OCI-LY3 (cell line): Measurements from ENCODE around the gene C17orf58.
A peak's percentile ranks its signal among the peaks of the same experiment; 100 is the strongest.
"Not testable (repeated sequence)": the region's sequence is repeated elsewhere in the genome, so short reads cannot be mapped to it uniquely, and the experiment has no call there.

Experiments
- H2AFZ ChIP-seq: fragments of 200-600, 300-600 bp; shearing (Covaris generic); 2 replicates; pipeline ENCODE4 v1.6.0; 2014; ENCODE audit warnings: antibody characterized with exemption, low read depth, low read length
- H3K27ac ChIP-seq: fragments of 200-600, 300-600 bp; sonication (generic); 2 replicates; pipeline ENCODE4 v1.5.1; 2014; ENCODE audit warnings: mild to moderate bottlenecking, low read length, moderate library complexity, mixed read lengths
- H3K27me3 ChIP-seq: fragments of 200-600, 300-600 bp; sonication (generic); 2 replicates; pipeline ENCODE4 v1.6.1; 2014; ENCODE audit warnings: low read depth, low read length, mixed read lengths
- H3K36me3 ChIP-seq: fragments of 200-600, 300-600 bp; sonication (generic); replicated peaks from 2 replicates; pipeline ENCODE3; 2014; ENCODE audit warnings: low read depth, low read length, mixed read lengths
- H3K4me1 ChIP-seq: fragments of 300-600, 200-600 bp; sonication (generic); 2 replicates; pipeline ENCODE4 v1.6.1; 2014; ENCODE audit warnings: low read length, mixed read lengths
- H3K4me2 ChIP-seq: fragments of 200-600, 300-600 bp; sonication (generic); 2 replicates; pipeline ENCODE4 v1.6.1; 2014; ENCODE audit warnings: low read length, mixed read lengths
- H3K4me3 ChIP-seq: fragments of 300-600, 200-600 bp; sonication (generic); 2 replicates; pipeline ENCODE4 v1.5.1; 2014; ENCODE audit warnings: antibody characterized with exemption, mild to moderate bottlenecking, low read length, moderate library complexity
- H3K79me2 ChIP-seq: fragments of 300-600, 200-600 bp; shearing (Covaris generic); 2 replicates; pipeline ENCODE4 v1.6.1; 2014; ENCODE audit warnings: mild to moderate bottlenecking, low read length, mixed read lengths
- H3K9ac ChIP-seq: fragments of 300-600, 200-600 bp; shearing (Covaris generic); 2 replicates; pipeline ENCODE4 v1.6.0; 2014; ENCODE audit warnings: mild to moderate bottlenecking, low read length, moderate library complexity
- H3K9me3 ChIP-seq: fragments of 200-600, 300-600 bp; shearing (Covaris generic); 2 replicates; pipeline ENCODE4 v1.6.1; 2014; ENCODE audit warnings: low read length, mixed read lengths; ENCODE audit not compliant: insufficient read depth
- H4K20me1 ChIP-seq: fragments of 200-600, 300-600 bp; sonication (generic); 2 replicates; pipeline ENCODE4 v1.6.1; 2016; ENCODE audit warnings: low read length, mixed read lengths; ENCODE audit not compliant: insufficient read depth
- CTCF ChIP-seq: fragments of 200-600, 300-600 bp; sonication (generic); IDR thresholded peaks from 2 replicates; pipeline ENCODE4 v1.5.1; 2014; ENCODE audit warnings: antibody characterized with exemption, low read length, low read depth
- EZH2phosphoT487 ChIP-seq: fragments of 200-600 bp; shearing (Covaris generic); IDR thresholded peaks from 2 replicates; pipeline ENCODE4 v1.6.1; 2018; ENCODE audit warnings: antibody characterized with exemption, mixed run types, low read depth

The C17orf58 gene

GRCh38 chr17:68021963-68022362 is 25.7 kb upstream of the C17orf58 start:
- Histone ChIP-seq H2AFZ (no peak overlapping the region), H3K27ac (no peak overlapping the region), H3K9ac (no peak overlapping the region), H3K79me2 (no peaks in the 10 kb centered on the region), H3K4me3 (no peak overlapping the region), H3K4me2 (no peak overlapping the region), H3K36me3 (no peaks in the 10 kb centered on the region), H3K27me3 (no peaks in the 10 kb centered on the region), H3K4me1 (no peaks in the 10 kb centered on the region), H3K9me3 (no peaks in the 10 kb centered on the region), H4K20me1 (no peaks in the 10 kb centered on the region)
- no peak for TF ChIP-seq CTCF
- no peak for TF ChIP-seq EZH2phosphoT487

DNA sequence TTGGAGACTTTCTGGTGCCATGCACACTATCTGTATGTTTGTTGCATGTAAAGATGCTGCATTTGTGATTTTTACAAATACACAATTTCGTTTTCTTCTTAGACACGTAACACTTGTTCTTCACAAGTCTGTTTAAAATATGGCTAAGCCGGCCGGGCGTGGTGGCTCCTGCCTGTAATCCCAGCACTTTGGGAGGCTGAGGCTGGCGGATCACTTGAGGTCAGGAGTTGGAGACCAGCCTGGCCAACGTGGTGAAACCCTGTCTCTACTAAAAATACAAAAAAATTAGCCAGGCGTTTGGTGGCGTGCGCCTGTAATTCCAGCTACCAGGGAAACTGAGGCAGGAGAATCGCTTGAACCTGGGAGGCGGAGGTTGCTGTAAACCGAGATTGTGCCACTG is 24.5 kb upstream of the C17orf58 start:
- peak overlapping the region; percentile 90 for H3K9ac ChIP-seq
- H2AFZ ChIP-seq, result peak overlapping the region; percentile 92; the same call in 1 of the 2 replicates
- not testable (repeated sequence) for H3K27ac ChIP-seq

GRCh38 chr17:68020409-68020756 is 24.1 kb upstream of the C17orf58 start:
- H2AFZ ChIP-seq, result peak overlapping the region; percentile 92
- H3K4me2 ChIP-seq, result peak overlapping the region; percentile 86
- no peaks in the 10 kb centered on the region for H3K27me3 ChIP-seq
- no peaks in the 10 kb centered on the region for H4K20me1 ChIP-seq
- H3K4me3 ChIP-seq, result peak overlapping the region; percentile 89
- H3K9me3 ChIP-seq, result no peaks in the 10 kb centered on the region
- H3K9ac ChIP-seq, result peak overlapping the region; percentile 90
- peak overlapping the region; percentile 49 for H3K27ac ChIP-seq
- no peaks in the 10 kb centered on the region for H3K36me3 ChIP-seq
- no peak for TF ChIP-seq EZH2phosphoT487
- no peak for TF ChIP-seq CTCF
- H3K4me1 ChIP-seq, result no peaks in the 10 kb centered on the region
- H3K79me2 ChIP-seq, result no peaks in the 10 kb centered on the region

More for the DNA sequence above, 24.5 kb upstream of the C17orf58 start:
- not testable (repeated sequence) for H3K36me3 ChIP-seq, H4K20me1 ChIP-seq, H3K79me2 ChIP-seq, H3K4me1 ChIP-seq, H3K27me3 ChIP-seq, H3K9me3 ChIP-seq
- peak overlapping the region; percentile 89 for H3K4me3 ChIP-seq
- H3K4me2 ChIP-seq, result peak overlapping the region; percentile 86

GRCh38 chr17:68019675-68020408 is 23.6 kb upstream of the C17orf58 start:
- no peaks in the 10 kb centered on the region for H4K20me1 ChIP-seq
- H3K9me3 ChIP-seq, result no peaks in the 10 kb centered on the region
- peak overlapping the region; percentile 89 for H3K4me3 ChIP-seq
- H3K27me3 ChIP-seq, result no peaks in the 10 kb centered on the region; the same call in 1 of the 2 replicates
- no peaks in the 10 kb centered on the region for H3K36me3 ChIP-seq
- peak overlapping the region; percentile 49 for H3K27ac ChIP-seq
- TF ChIP-seq EZH2phosphoT487 (no peak), CTCF (peak; percentile 12; the same call in 1 of the 2 replicates)
- H3K79me2 ChIP-seq, result no peaks in the 10 kb centered on the region
- peak overlapping the region; percentile 90 for H3K9ac ChIP-seq
- peak overlapping the region; percentile 86 for H3K4me2 ChIP-seq
- H2AFZ ChIP-seq, result peak overlapping the region; percentile 92
- no peaks in the 10 kb centered on the region for H3K4me1 ChIP-seq
